Activated gamma-delta T cell treated with Interleukin-2 at 50 U/mL for 16 hours (primary cell): ENCODE measurements around the gene DVL2.
A peak's percentile ranks its signal among the peaks of the same experiment; 100 is the strongest.

Experiments used
- DNase-seq: peaks from one replicate; pipeline ENCODE4 v3.0.0-alpha.2; 2020

DVL2 gene

DNA sequence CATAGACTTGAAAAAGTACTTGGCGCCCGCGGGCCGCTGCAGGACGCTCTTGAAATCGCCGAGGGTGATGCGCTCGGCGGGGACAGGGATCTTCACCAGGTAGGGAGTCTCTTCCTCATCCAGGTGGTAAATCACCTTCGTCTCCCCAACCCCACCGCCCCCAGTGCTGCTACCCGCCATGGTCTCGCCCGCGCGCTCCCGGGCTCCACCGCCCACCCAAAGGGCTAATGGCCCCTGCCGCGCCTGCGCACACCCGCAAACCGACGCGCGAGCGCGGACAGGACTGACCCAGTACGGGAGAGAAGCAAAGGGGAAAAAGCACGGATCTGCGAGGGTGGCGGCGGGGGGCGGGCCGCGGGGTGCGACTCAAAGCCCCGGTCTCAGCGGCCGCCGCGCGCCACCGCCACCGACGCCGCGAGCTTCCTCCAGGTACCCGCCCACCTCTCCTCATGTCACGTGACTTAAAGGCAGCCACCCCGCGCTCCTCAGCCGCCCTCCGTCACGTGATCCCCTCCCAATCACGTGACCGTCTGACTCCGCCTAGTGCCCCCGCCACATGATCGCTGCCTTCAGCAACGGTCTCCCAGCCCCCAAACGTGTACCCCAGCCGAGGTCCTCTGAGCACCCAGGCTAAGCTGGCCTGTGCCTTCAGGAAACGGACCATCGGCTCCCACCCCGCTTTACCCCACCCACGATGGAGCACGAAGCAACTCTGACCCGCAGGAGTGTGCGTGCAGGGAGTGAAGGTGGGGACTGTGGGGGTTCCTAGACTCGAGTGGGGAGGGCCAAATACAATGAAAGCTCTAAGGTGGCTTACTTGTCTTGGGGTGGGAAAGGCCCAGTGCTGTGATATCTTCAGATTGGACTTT is at the start of gene DVL2:
Gene DVL2, minus strand, starts transcription at position 435 of the 869 bp plus-strand sequence. Its CDS starts 255 bp downstream, at position 180.
- peak; percentile 95 for DNase-seq

DNA sequence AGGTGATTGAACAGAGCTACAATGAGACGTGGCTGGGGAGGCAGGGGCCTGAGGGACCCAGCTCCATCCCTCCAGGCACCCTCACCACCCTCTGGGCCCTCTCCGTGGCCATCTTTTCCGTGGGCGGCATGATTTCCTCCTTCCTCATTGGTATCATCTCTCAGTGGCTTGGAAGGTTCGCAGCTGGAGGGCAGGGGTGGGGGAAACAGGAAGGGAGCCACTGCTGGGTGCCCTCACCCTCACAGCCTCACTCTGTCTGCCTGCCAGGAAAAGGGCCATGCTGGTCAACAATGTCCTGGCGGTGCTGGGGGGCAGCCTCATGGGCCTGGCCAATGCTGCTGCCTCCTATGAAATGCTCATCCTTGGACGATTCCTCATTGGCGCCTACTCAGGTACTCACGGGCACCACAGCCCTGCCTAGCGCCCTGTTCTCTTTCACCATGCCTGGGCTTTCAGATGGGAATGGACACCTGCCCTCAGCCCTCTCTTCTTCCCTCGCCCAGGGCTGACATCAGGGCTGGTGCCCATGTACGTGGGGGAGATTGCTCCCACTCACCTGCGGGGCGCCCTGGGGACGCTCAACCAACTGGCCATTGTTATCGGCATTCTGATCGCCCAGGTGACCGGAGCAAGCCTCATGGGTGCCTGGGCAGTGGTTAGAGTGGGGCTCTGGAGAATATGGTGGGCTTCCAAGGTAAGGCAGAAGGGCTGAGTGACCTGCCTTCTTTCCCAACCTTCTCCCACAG is 49.3 kb upstream of the DVL2 start:
- DNase-seq = no peak

DNA sequence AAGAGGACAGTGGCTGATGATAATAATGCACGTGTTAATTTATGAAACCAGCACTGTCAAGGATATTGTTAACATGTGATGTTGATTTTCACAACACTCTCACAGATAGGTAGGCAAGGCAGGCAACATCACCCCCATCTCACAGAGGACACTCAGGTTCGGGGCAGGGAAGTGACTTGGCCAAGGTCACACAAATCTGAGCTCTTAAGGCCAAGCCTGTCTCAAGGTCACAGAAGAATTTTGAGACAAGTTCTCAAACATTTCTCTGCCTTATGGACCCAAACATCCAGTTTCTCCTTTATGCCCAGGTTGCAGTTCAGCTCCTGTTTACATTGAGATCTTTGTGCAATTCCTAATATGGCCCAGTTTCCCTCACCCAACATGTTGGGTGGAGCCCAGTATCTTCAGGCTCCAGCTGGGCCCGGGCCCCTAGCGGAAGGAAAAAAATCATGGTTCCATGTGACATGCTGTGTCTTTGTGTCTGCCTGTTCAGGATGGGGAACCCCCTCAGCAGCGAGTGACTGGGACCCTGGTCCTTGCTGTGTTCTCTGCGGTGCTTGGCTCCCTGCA is 48.5 kb upstream of the DVL2 start:
- DNase-seq = no peak

DNA sequence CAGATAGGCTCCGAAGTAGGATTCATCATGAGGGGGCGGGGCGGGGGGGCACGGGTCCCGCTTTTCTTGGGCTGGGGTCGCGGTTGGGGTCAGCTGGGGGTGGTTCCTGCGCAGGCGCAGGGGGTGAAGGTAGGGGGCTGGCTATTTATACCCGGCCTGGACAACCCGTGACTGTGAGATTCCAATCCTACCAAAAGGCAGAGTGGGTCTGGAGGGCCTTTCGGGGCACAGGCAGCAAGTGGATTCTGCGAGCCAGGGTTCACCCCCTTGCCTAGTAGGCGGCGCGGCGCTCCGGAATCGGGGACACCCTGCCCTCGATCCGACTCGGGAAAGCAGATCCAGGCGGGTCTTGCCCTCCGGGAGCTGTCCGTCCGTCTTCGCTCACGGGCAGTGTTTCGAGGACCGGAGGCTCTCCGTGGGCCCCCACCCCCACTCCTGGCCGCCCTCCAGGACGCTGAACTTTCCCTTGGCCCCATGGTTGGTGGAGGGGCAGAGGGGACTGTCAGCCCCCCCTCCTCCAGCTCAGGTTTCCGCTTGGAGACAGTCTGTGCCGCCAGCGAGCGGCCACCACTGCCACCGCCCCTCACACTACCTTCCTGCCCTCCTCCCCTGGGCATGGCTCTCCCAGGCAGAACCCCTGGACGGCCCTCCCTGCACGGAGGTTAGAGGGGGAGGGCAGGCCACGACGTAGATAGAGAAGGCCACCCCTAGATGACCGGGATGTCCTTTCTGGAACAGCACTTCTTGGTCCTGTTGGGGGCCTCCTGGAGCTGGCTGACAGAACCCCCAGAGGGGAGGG is 47.8 kb upstream of the DVL2 start:
- no peak for DNase-seq

DNA sequence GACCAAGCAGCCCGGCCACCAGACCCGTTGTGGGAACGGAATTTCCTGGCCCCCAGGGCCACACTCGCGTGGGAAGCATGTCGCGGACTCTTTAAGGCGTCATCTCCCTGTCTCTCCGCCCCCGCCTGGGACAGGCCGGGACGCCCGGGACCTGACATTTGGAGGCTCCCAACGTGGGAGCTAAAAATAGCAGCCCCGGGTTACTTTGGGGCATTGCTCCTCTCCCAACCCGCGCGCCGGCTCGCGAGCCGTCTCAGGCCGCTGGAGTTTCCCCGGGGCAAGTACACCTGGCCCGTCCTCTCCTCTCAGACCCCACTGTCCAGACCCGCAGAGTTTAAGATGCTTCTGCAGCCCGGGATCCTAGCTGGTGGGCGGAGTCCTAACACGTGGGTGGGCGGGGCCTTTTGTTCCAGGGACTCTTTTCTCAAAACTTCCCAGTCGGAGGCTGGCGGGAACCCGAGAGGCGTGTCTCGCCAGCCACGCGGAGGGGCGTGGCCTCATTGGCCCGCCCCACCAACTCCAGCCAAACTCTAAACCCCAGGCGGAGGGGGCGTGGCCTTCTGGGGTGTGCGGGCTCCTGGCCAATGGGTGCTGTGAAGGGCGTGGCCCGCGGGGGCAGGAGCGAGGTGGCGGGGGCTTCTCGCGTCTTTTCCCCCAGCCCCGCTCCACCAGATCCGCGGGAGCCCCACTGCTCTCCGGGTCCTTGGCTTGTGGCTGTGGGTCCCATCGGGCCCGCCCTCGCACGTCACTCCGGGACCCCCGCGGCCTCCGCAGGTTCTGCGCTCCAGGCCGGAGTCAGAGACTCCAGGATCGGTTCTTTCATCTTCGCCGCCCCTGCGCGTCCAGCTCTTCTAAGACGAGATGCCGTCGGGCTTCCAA is 47.0 kb upstream of the DVL2 start, which contains the start of gene SLC2A4:
Gene SLC2A4, plus strand, starts transcription at position 645 of the 879 bp plus-strand sequence. Its CDS starts 217 bp downstream, at position 862.
- DNase-seq = peak; percentile 69

DNA sequence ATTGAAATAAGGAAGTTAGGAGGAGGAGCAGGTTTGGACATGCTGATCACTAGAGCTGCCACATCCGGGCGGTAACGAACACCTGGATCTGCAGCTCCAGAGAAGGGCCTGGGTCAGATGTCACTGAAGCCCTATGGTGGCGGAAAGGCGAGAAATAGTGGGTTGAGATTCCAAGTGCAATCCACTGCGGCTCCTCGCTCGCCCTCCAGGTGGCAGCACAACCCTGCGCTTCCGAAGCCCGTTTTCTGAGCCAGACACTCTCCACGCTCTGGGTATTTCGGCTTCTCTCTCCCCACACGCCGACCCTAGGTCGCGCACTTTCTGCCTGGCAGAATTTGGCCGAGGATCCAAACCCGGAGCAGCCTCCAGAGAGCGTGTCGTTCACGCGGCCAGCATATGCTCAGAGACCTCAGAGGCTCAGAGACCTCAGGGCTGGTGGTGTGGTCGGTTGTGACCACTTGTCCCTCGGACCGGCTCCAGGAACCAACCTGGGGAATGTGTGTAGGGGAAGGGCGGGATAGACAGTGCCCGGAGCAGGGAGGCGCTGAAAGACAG is 46.3 kb upstream of the DVL2 start:
- peak; percentile 84 for DNase-seq

DNA sequence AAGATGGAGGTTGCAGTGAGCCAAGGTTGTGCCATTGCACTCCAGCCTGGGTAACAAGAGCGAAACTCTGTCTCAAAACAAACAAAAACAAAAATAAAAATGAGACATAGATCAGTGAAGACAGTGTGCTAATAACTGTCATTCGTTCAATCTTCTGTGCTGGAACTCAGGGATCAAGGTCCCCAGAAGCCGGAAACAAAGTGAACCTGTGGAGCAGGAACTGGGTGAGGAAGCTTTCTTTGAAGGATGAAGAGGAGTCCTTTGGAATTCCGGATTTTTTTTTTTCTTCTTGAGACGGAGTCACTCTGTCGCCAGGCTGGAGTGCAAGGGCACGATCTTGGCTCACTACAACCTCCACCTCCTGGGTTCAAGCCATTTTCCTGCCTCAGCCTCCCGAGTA is 45.1 kb upstream of the DVL2 start:
- DNase-seq = no peak

DNA sequence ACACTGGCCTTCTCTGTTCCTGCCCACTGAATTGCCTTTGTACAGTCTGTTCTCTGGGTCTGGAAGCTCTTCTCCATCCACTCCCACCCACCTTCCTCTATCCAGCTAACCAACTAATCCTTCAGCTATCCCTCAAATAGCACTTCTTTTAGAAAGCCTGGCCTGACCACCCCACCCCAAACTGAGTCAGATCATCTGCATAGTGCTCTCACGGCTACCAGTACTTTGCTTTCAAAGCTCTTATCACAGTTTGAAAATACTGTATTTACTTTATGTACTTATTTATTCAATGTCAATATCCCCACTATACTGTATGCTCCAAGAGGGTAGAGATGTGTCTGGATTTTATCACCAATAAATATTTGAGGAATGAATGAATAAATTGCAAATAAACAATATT is 32.5 kb upstream of the DVL2 start:
- no peak for DNase-seq

DNA sequence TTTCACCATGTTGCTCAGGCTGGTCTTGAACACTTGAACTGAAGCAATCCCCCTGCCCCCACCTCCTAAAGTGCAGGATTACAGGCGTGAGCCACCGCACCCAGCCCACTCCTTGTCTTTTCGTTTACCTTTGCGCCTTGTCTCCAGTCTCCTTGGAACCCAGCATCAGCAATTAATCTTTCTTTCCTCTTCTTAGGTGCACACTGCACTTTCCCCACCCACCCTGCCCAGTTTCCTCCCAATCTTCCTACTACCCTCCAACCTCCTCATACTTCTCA is 29.4 kb upstream of the DVL2 start:
- DNase-seq = no peak

DNA sequence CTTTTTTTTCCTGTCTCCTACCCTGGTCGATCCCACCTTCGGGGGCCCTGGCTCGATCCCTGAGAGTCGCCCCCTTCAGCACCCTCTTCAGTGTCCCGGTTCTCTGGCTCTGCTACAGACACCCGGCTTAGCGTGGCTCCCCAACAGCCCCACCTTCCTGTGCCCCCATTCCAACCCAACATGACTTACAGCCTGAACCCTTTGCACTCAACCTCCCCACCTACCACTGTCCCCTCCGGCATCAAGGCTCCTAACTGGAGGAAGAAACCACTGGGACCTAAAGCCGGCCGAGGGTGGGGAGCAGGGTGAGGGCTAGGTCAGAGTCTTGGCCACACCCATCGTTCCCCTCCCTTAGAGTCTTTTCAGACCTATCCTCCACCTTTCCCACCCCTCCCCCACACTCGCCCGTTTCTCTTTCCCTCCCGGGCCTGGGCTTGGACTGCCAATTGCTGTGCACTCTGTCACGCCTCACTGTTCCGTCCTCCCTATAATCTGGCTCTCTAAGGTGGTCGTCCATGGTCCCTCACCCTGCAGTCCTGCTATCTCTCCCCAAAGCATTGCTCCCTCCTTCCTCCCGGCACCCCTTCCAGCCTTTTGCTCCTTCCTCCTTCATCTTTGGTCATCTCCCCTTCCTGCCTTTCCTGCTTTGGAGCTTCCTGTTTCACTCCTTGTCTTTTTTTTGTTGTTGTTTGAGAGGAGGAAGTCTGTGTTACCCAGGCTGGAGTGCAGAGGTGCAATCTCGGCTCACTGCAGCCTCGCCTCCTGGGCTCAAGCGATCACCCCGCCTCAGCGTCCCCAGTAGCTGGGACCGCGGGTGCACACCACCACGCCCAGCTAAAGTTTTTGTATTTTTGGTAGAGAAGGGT is 28.9 kb upstream of the DVL2 start:
- no peak for DNase-seq

DNA sequence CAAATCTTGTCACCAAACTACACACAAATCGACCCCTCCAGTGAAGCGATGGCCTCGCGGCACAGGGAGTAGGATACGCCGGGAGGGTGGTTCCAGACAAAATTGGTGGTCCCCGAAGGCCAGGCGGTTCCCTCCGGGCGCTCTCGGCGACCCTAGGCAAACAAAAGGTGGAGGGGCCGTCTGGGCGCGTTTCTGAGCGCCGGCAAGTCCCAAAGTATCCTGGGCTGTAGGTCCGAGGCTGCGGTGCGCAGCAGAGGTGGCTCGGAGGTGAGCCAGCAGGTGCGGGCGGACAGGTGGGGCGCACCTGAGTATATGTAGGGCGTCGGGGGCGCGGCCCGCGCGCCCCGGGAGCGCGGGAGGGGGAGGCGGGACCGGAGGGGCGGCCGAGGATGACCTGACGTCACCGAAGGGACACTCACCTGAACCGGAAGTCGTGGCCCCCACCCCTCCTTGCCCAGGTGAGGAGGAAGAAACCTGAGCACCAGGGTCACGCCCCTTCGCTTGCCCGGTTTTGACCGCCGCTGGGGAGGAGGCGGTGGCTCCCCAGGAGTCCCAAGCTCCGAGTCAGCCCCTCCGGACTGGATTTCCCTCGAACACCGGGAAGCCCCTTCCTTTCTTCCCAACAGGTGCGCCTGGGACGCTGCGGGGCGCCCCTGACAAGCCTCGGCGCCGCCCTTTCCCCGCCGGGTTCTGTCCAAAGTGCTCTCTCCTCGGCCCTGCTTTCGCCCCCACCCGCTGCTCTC is 28.0 kb upstream of the DVL2 start, which contains the start of gene CLDN7:
Gene CLDN7, minus strand, starts transcription at position 287 of the 743 bp plus-strand sequence. CDS start 435 bp downstream, outside the sequence.
- DNase-seq = no peak

DNA sequence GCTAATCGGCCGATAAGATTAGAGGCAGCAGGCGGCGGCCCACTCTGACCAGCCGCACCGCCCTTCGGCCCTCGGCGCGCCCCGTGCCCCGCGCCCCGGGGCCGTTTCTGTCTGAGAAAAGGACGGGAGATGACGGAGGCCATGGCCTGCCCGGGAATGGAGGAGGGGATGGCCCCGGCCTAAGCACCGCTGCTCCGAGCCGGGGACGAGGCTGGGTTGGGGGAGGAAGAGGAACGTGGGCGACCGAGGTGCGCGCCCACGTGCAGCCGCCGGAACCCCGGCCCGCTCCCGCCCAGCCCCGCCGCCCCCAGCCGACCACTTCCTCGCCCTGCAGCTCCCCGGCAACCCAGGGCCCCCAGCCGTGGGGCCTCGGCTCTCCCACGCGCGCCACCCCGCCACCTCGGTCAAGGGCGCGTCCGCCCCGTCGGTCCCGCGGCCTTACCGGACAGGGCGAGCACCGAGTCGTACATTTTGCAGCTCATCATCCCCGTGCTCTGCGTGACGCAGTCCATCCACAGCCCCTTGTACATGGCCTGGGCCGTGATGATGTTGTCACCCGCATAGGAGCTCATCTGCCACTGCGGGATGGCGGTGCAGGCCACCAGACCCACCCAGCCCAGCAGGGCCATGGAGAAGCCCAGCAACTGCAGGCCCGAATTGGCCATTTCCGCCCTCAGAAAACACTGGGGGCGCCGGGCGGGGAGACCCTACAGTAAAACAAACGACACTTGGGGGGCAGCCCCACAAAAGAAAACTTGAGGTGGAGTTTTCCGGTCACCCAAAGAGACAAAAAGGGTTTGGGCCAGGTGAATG is 27.3 kb upstream of the DVL2 start:
- peak; percentile 47 for DNase-seq

DNA sequence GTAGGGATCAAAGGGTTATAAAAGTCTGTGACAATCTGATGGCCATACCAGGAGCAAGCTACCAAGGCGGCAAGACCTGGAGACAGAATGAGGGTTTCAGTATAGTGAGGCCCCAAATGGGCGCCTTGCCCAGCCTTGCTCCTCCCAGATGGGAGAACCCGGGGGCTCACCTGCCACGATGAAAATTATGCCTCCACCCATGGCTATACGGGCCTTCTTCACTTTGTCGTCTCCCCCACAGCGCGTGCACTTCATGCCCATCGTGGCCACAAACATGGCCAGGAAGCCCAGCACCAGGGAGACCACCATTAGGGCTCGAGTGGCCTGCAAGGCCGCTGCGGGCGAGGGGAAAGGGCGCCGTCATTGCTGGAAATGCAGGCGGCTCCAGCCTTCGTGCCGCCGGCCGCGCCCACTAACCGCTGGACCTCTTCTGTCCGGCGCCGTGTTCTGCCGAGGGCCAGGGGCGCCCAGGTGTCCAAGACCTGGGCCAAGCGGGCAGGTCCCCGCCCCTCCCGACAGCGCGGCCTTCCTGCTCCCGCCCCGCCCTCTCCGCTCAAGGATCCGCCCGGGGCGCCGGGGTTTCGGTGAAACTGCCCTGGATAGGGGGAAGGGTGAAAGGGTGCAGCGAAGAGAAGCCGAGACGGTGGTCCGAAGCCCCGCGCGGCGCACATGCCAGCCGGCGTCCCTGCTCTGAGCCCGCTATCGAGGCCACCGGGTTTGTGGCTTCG is 26.5 kb upstream of the DVL2 start:
- peak; percentile 42 for DNase-seq

DNA sequence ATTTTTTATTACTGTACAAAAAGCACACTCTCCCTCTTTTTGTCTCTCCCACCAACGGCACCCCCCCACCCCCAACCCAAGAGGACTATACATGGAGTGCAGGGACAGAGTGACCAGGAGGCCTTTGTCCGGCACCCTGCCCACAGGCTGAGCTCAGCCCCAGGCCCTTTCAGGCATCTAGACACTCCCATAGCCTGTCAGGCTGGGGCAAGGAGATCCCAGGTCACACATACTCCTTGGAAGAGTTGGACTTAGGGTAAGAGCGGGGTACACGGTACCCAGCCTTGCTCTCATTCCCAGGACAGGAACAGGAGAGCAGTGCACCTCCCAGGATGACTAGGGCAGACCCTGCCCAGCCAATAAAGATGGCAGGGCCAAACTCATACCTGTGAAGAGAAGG is 25.8 kb upstream of the DVL2 start:
- DNase-seq = no peak

DNA sequence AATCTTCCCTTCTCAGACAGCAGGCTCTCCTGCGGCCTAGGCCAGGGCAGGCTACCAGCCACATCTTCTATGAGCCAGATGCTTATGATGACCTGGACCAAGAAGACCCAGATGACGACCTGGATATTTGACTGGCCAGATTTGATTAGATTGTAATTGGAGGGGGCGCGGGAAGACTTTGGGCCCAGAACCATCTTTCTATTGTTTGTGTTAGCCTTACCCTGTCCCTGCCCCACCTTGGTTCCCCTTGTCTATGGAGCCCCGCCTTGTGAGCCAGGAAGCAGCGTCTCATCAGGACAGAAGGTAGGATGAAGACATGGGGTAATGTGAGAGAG is 25.2 kb upstream of the DVL2 start:
- DNase-seq = no peak

DNA sequence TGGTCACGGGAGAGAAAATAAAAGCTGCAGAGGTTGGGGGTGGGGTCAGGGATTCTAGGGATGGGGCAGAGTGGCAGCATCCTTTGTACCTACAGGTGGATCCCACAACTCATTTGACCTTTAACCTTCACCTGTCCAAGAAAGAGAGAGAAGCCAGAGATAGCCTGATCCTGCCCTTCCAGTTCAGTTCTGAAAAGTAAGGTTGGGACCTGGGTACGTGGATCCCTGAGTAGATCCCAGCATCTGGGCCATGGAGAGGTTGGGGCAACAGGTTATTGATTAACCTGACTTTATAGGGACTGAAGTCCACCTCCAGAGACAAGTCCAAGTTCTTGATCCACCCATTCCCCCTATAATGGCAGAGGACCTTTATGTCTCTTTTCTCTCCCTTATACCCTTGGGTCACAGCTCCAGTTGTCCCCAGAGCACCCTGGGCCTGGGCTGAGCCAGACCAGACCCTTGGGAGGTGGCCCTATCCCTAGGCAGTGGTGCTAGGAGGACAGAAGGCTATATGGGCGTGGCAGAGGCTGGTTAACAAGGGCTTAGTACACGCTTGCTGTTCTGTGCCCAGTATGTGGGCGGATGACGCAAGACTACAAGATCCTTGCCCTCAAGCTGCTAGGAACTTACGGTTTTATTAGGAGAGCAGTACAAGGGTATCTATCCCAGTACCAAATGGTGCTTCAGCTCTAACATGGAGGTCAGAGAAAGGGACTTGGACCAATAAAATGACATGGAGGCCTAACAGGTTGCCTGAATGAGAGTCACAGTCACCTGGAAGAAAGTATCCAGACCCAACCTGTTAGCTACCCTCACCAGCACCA is 24.6 kb upstream of the DVL2 start:
- no peak for DNase-seq

DNA sequence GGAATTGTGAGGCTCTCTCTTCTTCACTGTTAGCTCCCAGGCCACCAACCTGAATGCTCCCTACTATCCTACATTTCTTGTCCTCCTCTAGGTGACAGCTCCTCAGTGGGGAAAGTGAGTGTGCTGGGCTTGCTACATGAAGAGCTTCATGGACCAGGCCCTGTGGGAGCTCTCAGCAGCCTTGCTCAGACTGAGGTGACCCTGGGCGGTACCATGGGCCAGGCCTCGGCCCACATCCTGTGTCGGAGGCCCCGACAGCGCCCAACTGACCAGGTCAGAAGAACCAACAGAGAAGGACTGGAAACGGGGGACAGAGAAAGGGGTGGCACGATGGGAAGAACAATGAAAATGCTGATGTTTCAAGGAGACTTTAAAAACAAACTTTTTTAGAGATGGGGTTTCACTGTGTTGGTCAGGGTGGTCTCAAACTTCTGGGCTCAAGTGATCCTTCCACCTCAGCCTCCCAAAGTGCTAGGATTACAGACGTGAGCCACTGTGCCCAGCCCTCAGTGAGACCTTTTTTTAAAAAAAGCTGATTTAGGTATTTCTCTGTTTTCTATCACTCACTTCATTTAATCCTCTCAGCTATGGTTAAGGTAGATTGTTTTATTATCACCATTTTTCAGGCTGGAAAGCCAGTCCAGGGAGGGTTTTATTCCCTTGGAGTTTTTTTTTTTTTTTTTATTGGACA is 22.6 kb upstream of the DVL2 start:
- DNase-seq = no peak
